HG03378 (cell line): ENCODE data around the gene KIAA0930.

Experiments
- ATAC-seq: cut with Tn5 transposase; IDR thresholded peaks from one replicate; pipeline ENCODE4 v1.9.1; 2021; ENCODE audit warnings: mild to moderate bottlenecking, moderate library complexity; ENCODE audit not compliant: unreplicated experiment

KIAA0930 gene

GRCh38 chr22:45238957-45239680 lies 1.6 kb downstream of the KIAA0930 start:
- no peak for ATAC-seq

- no peak for ATAC-seq
Observed at GRCh38 chr22:45238076-45238956, 2.4 kb downstream of the KIAA0930 start.

GRCh38 chr22:45237065-45237990 lies 3.4 kb downstream of the KIAA0930 start:
- ATAC-seq, result no peak

DNA sequence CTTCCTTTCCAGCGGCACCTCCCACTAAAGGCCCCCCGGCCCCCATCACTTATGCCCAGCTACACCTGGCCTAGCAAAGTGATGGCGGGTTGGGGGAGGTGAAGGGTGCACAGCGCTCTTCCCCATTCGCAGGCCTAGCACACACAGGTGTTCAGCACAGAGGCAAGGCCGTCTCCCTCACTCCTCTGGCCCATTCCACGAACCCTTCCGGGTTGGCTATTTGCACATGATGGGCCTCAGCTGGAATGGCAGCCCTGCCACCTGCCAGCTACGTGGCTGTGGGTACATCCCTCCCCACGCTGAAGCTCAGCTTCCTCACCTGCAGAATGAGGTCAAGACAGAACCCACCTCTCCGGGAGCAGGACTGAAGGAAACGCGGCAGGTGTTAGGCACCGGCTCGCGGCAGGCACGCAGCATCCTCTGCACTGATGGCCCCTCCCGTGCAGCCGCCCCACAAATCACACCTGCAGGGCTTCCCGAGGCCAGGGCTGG lies 4.8 kb downstream of the KIAA0930 start:
- no peak for ATAC-seq

DNA sequence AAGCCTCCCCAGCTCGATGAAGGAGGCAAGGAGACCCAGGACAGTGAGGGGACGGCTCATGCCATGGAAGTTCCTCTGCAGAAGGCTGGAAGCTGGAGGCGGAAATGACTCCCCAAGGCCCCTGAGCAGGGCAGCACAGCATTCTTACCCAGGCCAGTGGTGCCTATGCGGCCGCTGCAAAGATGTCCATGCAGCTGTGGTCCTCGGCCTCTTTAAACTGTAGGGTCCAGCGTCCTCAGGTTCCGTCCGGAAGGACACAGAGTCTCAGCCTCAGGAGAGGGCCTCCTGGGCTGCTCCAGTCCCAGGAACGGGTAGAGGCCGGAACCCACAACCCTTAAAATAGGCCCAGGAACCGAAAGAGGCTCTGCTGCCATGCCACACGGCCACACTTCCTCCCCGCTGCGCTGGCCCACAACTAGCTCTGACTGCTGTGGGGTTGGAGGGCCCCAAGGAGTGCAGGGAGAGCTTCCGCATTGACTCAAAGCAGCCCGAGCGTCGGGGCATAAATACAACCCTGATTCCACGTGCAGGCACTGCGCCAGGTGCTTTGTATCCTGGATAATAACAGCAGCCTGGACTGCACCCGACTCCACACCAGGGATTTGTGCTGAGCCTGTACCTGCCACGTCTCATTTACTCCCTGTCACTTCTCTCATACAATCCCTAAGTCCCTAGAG lies 5.5 kb downstream of the KIAA0930 start:
- no peak for ATAC-seq

GRCh38 chr22:45233827-45234226 lies 6.9 kb downstream of the KIAA0930 start:
- no peak for ATAC-seq

DNA sequence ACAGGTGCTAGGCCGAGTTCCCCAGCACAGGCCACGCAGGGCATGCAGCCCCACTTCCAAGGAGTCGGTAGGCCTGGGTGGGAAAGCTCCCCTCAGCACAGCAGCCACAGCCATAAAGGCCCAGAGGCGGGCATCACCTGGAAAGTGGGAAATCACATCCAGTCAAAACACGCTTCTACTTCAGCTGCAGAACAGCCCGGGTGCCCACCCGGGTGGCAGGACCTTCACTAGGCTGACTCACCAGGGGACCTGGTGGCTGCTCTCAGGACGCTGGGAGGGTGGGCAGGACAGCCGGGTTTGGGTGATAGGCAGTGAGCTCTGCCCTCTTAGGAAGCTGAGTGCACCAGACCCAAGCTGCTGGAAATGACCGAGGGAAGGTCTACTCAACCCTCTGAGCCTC lies 7.3 kb downstream of the KIAA0930 start:
- ATAC-seq, result no peak

- ATAC-seq, result no peak
Observed at GRCh38 chr22:45231293-45231692, 9.4 kb downstream of the KIAA0930 start.

- ATAC-seq, result no peak
Observed at GRCh38 chr22:45230026-45230721, 10.5 kb downstream of the KIAA0930 start.

GRCh38 chr22:45229181-45229580 lies 11.5 kb downstream of the KIAA0930 start:
- ATAC-seq, result no peak

DNA sequence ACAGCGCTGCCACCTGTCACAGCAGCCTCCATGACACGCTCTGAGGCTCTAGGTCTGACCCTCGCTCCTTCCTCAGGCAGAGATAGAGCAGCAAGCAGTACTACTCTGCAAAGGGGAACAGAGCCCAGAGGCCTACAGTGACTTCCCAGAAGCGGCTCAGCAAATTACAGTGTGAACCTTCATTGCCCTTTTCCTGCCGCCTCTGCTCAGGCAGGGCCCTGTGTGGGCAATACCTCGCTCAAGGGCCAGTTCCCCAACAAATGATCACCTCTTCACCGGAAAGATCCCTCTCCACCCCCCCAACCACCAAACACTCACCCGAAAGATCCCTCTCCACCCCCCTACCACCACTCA lies 12.3 kb downstream of the KIAA0930 start:
- no peak for ATAC-seq

GRCh38 chr22:45227645-45228400 lies 12.9 kb downstream of the KIAA0930 start:
- no peak for ATAC-seq

DNA sequence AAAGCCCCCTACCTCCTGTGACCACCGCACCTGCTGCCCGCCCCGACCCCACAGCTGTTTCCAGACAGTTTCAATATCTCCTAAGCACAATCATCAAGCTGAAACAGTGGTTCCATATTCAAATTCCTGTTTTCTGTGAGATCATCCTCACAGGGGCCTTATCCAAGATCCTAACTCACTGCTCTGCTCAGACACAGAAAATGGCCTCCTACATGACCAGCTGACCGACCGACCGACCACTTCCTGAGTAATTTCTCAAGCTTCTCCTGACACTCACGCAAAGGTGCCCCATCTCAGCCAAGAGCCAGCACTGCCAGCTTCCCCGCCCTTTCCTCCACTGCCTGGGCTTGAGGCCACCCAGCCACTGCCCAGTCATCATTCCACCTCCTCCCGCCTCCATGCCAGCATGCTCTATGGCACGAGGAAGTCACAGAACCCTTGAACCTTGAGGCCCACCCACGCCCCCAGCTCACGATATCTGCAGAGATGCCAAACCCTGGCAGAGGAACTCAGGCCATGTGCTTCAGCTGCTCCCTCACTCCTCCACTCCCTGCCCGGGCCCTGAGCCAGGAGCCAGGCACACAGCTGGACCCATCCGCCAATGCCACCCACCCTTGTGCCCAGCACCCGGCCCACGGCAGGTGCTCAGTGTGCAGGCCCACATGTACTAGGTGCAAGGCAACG lies 14.0 kb downstream of the KIAA0930 start:
- no peak for ATAC-seq

DNA sequence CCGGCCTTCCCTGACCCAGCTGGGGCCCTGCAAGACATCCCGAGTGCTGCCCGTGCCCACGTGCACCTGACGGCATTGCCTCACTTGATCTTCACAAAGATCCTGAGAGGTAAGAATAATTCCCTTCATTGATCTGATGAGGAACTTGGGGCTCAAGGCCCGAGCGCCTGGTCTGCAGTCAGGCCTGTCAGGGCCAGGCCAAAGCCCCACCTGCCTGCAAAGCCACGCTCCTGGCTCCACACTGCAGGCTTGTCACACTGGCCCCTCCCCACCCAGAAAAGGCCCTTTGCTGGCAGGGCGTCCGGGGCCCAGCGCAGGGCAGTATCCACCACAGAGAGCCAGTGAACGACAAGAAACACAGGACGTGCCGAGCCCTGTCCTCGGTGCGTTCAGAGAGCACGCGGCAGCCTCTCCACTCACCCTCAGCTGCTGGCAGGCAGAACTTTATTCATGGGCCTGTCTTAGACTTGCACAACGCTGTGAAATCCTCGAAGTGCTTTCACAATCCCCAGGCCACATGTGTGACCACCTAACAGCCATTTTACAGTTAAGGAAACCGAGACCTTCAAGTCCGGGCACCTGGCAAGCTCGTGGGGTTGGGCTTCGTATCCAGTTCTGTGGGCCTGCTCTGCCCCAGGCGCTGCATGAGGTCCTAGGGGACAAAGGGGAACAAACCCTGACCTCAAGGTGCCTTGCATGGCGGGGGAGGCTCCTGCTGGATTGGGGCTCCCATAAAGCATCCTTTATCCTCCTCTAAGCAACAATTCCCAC lies 14.8 kb downstream of the KIAA0930 start:
- ATAC-seq, result no peak

DNA sequence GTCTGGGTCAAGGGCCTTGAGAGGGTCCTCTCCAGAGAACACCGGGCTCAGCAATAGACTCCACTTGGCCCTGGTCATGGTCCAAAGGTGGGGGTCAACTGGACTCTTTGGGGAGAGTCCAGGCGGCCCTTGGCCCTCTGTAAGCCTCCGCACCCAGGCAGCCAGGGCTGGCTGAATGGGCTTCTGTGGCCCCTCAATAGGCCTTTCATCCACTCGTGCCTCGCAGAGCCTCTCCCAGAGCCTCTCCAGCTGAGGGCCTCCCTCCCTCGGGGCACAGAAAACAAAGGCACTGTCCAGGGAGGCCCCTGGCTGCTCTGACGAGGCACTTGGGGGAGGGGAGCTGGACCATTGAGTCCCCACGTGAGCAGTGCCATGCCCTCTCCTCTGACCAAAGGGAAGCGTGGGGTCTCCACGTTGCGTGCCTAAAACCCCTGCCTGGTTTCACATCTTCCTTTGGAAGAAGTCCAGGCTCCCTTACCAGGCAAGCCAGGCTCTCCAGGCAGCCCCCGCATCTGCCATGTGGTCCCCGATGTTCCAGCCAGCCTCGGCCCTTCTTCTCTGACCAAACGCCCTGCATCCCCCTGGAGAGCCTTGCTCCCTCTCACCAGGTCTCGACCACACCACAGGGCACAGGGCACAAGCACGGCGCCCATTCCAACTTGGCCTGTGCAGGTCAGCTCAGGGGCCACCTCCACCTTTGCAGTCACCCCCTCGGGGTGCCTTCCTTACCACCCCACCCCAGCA lies 15.5 kb downstream of the KIAA0930 start:
- ATAC-seq, result no peak

GRCh38 chr22:45224331-45224730 lies 16.4 kb downstream of the KIAA0930 start:
- ATAC-seq, result no peak
